ENCODE data around the gene RNF220. TPM values are rescaled to one million over a fixed set of nuclear protein-coding genes. Genes with fewer than 3 reads are reported as not detected.
A peak's percentile ranks its signal among the peaks of the same experiment; 100 is the strongest.

Gene RNF220
- polyA plus RNA-seq, 1 of the 3 experiments (the other 2 are of a cell fraction), result 83.7 TPM

DNA sequence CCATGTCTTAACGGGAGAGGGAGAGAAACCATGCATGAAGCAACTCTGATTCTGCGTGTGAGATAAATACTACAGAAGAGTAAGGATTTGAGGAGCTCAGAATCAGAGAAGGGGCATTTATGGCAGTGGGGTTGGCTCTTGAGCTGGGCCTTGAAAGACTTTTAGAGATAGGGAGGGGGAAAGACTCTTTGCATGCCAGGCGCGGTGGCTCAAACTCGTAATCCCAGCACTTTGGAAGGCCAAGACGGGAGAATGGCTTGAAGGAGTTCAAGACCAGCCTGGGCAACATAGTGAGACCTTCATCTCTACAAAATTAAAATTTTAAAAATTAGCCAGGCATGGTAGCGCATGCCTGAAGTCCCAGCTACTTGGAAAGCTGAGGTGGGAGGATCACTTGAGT lies 270.1 kb downstream of the RNF220 start:
- Histone ChIP-seq H3K27ac (ENCODE audit: low read depth in 2 of 2, low read length in 1 of 2) (peak overlapping the region in 1 of 2 experiments; percentile 40; a peak in 2 of 4 replicates), H3K4me3 (ENCODE audit: low read depth in 2 of 2, low read length in 1 of 2) (peak overlapping the region; percentile 68 to 77), H3K9ac (peak overlapping the region; percentile 70), H3K36me3 (replicated peaks in 1 of 2; ENCODE audit: control insufficient read depth in 1 of 2, insufficient read depth in 2 of 2, low read length in 1 of 2) (no peaks in the 10 kb centered on the region), H3K9me3 (no peaks in the 10 kb centered on the region), H3K79me2 (ENCODE audit: insufficient read depth) (peaks cover 6% of the 10 kb centered on the region; the same call in 1 of the 2 replicates), H3K27me3 (ENCODE audit: insufficient read depth) (no peaks in the 10 kb centered on the region), H3K9me2 (no peaks in the 10 kb centered on the region), H3F3A (replicated peaks; ENCODE audit: insufficient read depth) (no peaks in the 10 kb centered on the region), H2AFZ (ENCODE audit: low read depth) (peak overlapping the region; percentile 89), H3K4me2 (peak overlapping the region; percentile 93), H4K20me1 (ENCODE audit: insufficient read depth) (no peaks in the 10 kb centered on the region), H3K4me1 (ENCODE audit: control insufficient read depth in 1 of 2, insufficient read depth in 2 of 2, low read depth in 1 of 2, low read length in 1 of 2) (peaks cover 7 to 24% of the 10 kb centered on the region in 2 experiments; a peak in 1 of 4 replicates)
- DNase-seq, result no peak
- 83% methylated on average over 7 of the region's 7 CpGs for WGBS (ENCODE audit: low lambda C conversion rate)
- POLR2A ChIA-PET, result interaction anchor here (0.6 to 1.4 kb wide), 2 partner anchors 10 to 32 kb away, joined by 3 read pairs; no protein-coding TSS in a partner anchor
- TF ChIP-seq FOSL2 (IDR thresholded peaks at IDR 0.05; ENCODE audit: borderline replicate concordance, low read depth) (no peak), SMC3 (IDR thresholded peaks at IDR 0.05; ENCODE audit: low read depth, low read length) (no peak), EP300 (IDR thresholded peaks at IDR 0.05; ENCODE audit: borderline replicate concordance in 1 of 2, low read depth in 1 of 2, low read length in 1 of 2) (no peak), RXRA (IDR thresholded peaks at IDR 0.05; ENCODE audit: borderline replicate concordance, low read depth) (no peak), SIN3A (IDR thresholded peaks at IDR 0.05; ENCODE audit: borderline replicate concordance, low read depth, low read length) (no peak), FOXM1 (IDR thresholded peaks at IDR 0.05; ENCODE audit: low read depth) (no peak), TCF12 (IDR thresholded peaks at IDR 0.05) (no peak), GATA2 (CRISPR knock-in tag; IDR thresholded peaks at IDR 0.05) (no peak), EZH2phosphoT487 (IDR thresholded peaks at IDR 0.05; ENCODE audit: borderline replicate concordance, low read depth) (no peak), NRF1 (IDR thresholded peaks at IDR 0.05; ENCODE audit: low read depth, low read length) (no peak), TEAD4 (IDR thresholded peaks at IDR 0.05; ENCODE audit: borderline replicate concordance, insufficient read depth) (no peak), RFX5 (IDR thresholded peaks at IDR 0.05; ENCODE audit: low read length) (no peak), POLR2AphosphoS5 (IDR thresholded peaks at IDR 0.05; ENCODE audit: low read depth, low read length) (no peak), MXI1 (IDR thresholded peaks at IDR 0.05; ENCODE audit: low read depth, low read length) (no peak), FOXJ3 (CRISPR knock-in tag; IDR thresholded peaks at IDR 0.05) (no peak)
- TF ChIP-seq, protein P1, sequence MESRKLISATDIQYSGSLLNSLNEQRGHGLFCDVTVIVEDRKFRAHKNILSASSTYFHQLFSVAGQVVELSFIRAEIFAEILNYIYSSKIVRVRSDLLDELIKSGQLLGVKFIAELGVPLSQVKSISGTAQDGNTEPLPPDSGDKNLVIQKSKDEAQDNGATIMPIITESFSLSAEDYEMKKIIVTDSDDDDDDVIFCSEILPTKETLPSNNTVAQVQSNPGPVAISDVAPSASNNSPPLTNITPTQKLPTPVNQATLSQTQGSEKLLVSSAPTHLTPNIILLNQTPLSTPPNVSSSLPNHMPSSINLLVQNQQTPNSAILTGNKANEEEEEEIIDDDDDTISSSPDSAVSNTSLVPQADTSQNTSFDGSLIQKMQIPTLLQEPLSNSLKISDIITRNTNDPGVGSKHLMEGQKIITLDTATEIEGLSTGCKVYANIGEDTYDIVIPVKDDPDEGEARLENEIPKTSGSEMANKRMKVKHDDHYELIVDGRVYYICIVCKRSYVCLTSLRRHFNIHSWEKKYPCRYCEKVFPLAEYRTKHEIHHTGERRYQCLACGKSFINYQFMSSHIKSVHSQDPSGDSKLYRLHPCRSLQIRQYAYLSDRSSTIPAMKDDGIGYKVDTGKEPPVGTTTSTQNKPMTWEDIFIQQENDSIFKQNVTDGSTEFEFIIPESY (IDR thresholded peaks at IDR 0.05; ENCODE audit: borderline replicate concordance, low read depth), result no peak
- TF ChIP-seq, protein P2, sequence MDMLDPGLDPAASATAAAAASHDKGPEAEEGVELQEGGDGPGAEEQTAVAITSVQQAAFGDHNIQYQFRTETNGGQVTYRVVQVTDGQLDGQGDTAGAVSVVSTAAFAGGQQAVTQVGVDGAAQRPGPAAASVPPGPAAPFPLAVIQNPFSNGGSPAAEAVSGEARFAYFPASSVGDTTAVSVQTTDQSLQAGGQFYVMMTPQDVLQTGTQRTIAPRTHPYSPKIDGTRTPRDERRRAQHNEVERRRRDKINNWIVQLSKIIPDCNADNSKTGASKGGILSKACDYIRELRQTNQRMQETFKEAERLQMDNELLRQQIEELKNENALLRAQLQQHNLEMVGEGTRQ (IDR thresholded peaks at IDR 0.05; ENCODE audit: borderline replicate concordance, low read depth, low read length), result no peak
- TF ChIP-seq, protein P3, sequence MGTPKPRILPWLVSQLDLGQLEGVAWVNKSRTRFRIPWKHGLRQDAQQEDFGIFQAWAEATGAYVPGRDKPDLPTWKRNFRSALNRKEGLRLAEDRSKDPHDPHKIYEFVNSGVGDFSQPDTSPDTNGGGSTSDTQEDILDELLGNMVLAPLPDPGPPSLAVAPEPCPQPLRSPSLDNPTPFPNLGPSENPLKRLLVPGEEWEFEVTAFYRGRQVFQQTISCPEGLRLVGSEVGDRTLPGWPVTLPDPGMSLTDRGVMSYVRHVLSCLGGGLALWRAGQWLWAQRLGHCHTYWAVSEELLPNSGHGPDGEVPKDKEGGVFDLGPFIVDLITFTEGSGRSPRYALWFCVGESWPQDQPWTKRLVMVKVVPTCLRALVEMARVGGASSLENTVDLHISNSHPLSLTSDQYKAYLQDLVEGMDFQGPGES (IDR thresholded peaks at IDR 0.05; ENCODE audit: low read depth, low read length), result no peak
- TF ChIP-seq, protein P4, sequence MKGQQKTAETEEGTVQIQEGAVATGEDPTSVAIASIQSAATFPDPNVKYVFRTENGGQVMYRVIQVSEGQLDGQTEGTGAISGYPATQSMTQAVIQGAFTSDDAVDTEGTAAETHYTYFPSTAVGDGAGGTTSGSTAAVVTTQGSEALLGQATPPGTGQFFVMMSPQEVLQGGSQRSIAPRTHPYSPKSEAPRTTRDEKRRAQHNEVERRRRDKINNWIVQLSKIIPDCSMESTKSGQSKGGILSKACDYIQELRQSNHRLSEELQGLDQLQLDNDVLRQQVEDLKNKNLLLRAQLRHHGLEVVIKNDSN (IDR thresholded peaks at IDR 0.05; ENCODE audit: borderline replicate concordance, low read depth), result no peak
- CTCF ChIA-PET, result interaction anchor here (0.8 to 5.9 kb wide), 7 partner anchors 12 to 66 kb away, joined by 3 to 48 read pairs (median 3); partner anchors contain the start of gene KIF2C

All from SK-N-SH (cell line).